Calu3 (cell line): Measurements from ENCODE around the gene UNK. TPM values are rescaled to one million over a fixed set of nuclear protein-coding genes. Genes with fewer than 3 reads are reported as not detected.
A peak's percentile ranks its signal among the peaks of the same experiment; 100 is the strongest.

Experiments
- BruUV-seq: library from RNA; stranded (reverse); fragments of 400-500 nt; replicated peaks from 2 replicates; lab custom pipeline; 2021; lab: Mats Ljungman, UMichigan
- CTCF ChIA-PET: fragments of 300-600 bp; sonication (Branson Sonifier 250); formaldehyde crosslinking; loops from one replicate; lab custom pipeline; 2022; ENCODE audit warnings: antibody characterized with exemption; lab: Charles Lee
- DNase-seq: peaks from one replicate; pipeline ENCODE4 v3.0.0; 2022
- H3K27ac Mint-ChIP-seq: one replicate; pipeline ENCODE4 v1.8.0; 2022; ENCODE audit warnings: mixed read lengths; ENCODE audit not compliant: unreplicated experiment
- H3K27me3 Mint-ChIP-seq: one replicate; pipeline ENCODE4 v1.8.0; 2022; ENCODE audit warnings: mixed read lengths; ENCODE audit not compliant: unreplicated experiment
- H3K36me3 Mint-ChIP-seq: one replicate; pipeline ENCODE4 v1.8.0; 2022; ENCODE audit warnings: mild to moderate bottlenecking, moderate library complexity, mixed read lengths; ENCODE audit not compliant: insufficient read depth, unreplicated experiment
- H3K4me1 Mint-ChIP-seq: one replicate; pipeline ENCODE4 v1.8.0; 2022; ENCODE audit warnings: mild to moderate bottlenecking, low read depth, mixed read lengths; ENCODE audit not compliant: unreplicated experiment
- H3K4me3 Mint-ChIP-seq: one replicate; pipeline ENCODE4 v1.8.0; 2022; ENCODE audit warnings: mild to moderate bottlenecking, low read depth, moderate library complexity, mixed read lengths; ENCODE audit not compliant: unreplicated experiment
- H3K9me3 Mint-ChIP-seq: one replicate; pipeline ENCODE4 v1.8.0; 2022; ENCODE audit warnings: low read depth, mixed read lengths; ENCODE audit not compliant: unreplicated experiment
- CTCF ChIP-seq: fragments of 200-600 bp; IDR thresholded peaks from one replicate; pipeline ENCODE4 v1.8.0; 2022; ENCODE audit warnings: antibody characterized with exemption; ENCODE audit not compliant: unreplicated experiment
- intact Hi-C: fragments of 100-400 bp; cut with micrococcal nuclease; formaldehyde crosslinking; loops from one replicate; pipeline ENCODE4 v1.10.0; 2022; ENCODE audit not compliant: unreplicated experiment
- total RNA-seq: library from RNA; stranded (reverse); gene quantifications from 2 replicates; pipeline ENCODE4 v1.2.3, GENCODE V29; 2022

Gene UNK
- total RNA-seq, 1 experiment from 2014 or later = 26.0 TPM

GRCh38 chr17:75827308-75828075 lies 42.9 kb downstream of the UNK start:
- CTCF ChIA-PET = interaction anchor here (0.5 to 1.2 kb wide), 3 partner anchors 16 to 216 kb away, joined by 3 to 7 read pairs (median 3); no protein-coding TSS in a partner anchor
- no TSS peak for BruUV-seq
- H3K9me3 Mint-ChIP-seq = no peaks in the 10 kb centered on the region
- H3K27ac Mint-ChIP-seq = no peak overlapping the region
- peak; percentile 57 for DNase-seq
- peak; percentile 48 for TF ChIP-seq CTCF
- intact Hi-C loops = no loop called here
- H3K4me3 Mint-ChIP-seq = no peak overlapping the region
- peaks cover under 1% of the 10 kb centered on the region for H3K4me1 Mint-ChIP-seq
- peaks cover 67% of the 10 kb centered on the region for H3K36me3 Mint-ChIP-seq
- no peaks in the 10 kb centered on the region for H3K27me3 Mint-ChIP-seq

GRCh38 chr17:75828076-75828400 lies 43.4 kb downstream of the UNK start:
- no TSS peak for BruUV-seq
- DNase-seq = no peak
- H3K9me3 Mint-ChIP-seq = no peaks in the 10 kb centered on the region
- H3K27ac Mint-ChIP-seq = no peak overlapping the region
- intact Hi-C loops = no loop called here
- H3K27me3 Mint-ChIP-seq = no peaks in the 10 kb centered on the region
- peaks cover 62% of the 10 kb centered on the region for H3K36me3 Mint-ChIP-seq
- no peak for TF ChIP-seq CTCF
- no peak overlapping the region for H3K4me3 Mint-ChIP-seq
- CTCF ChIA-PET = no interaction called here
- H3K4me1 Mint-ChIP-seq = no peaks in the 10 kb centered on the region

GRCh38 chr17:75828741-75829140 lies 44.1 kb downstream of the UNK start:
- CTCF ChIA-PET = no interaction called here
- no peak for DNase-seq
- no peak for TF ChIP-seq CTCF
- no TSS peak for BruUV-seq
- no peaks in the 10 kb centered on the region for H3K9me3 Mint-ChIP-seq
- peaks cover 62% of the 10 kb centered on the region for H3K36me3 Mint-ChIP-seq
- no peaks in the 10 kb centered on the region for H3K27me3 Mint-ChIP-seq
- no peak overlapping the region for H3K27ac Mint-ChIP-seq
- H3K4me3 Mint-ChIP-seq = no peak overlapping the region
- H3K4me1 Mint-ChIP-seq = no peaks in the 10 kb centered on the region
- intact Hi-C loops = no loop called here

GRCh38 chr17:75829747-75830146 lies 45.1 kb downstream of the UNK start:
- Mint-ChIP-seq H3K4me1 (no peaks in the 10 kb centered on the region), H3K9me3 (no peaks in the 10 kb centered on the region), H3K27ac (no peak overlapping the region), H3K4me3 (no peak overlapping the region), H3K27me3 (no peaks in the 10 kb centered on the region), H3K36me3 (peaks cover 62% of the 10 kb centered on the region)
- TF ChIP-seq CTCF = no peak
- no peak for DNase-seq
- intact Hi-C loops = no loop called here
- CTCF ChIA-PET = interaction anchor here (1.0 kb wide), 2 partner anchors 16 to 46 kb away, joined by 3 read pairs; no protein-coding TSS in a partner anchor
- no TSS peak for BruUV-seq
